Posterior vena cava (tissue), 2 donors: Measurements from ENCODE around the gene MCAM. TPM values are rescaled to one million over a fixed set of nuclear protein-coding genes. Genes with fewer than 3 reads are reported as not detected.

Experiments
- DNase-seq: peaks from one replicate; pipeline ENCODE4 v3.0.0-alpha.2; 2020; ENCODE audit warnings: low spot score
- intact Hi-C, 2 donors: fragments of 100-400 bp; cut with DNase I; formaldehyde crosslinking; loops; one replicate each; pipeline versions ENCODE4 v1.14.1 to v1.14.2; 2022 to 2023
- long read RNA-seq, 2 donors: library from polyadenylated mRNA; unstranded; transcript quantifications; one replicate each; pipeline ENCODE4 v2.0.0, GENCODE V29; 2020 to 2021
- total RNA-seq, 2 donors: library from RNA; stranded (reverse); fragmentation: NEBNext Ultra II Directional; extraction: Animal tissue kit (Norgen Biotek cat#: 25700); gene quantifications; one replicate each; pipeline ENCODE4 v1.2.1, GENCODE V29; 2021
- donor health status: DM: yes; HTN: yes; CAD: no.
- donor health status: DM: yes; HTN: yes; CAD: no.

MCAM gene, protein sequence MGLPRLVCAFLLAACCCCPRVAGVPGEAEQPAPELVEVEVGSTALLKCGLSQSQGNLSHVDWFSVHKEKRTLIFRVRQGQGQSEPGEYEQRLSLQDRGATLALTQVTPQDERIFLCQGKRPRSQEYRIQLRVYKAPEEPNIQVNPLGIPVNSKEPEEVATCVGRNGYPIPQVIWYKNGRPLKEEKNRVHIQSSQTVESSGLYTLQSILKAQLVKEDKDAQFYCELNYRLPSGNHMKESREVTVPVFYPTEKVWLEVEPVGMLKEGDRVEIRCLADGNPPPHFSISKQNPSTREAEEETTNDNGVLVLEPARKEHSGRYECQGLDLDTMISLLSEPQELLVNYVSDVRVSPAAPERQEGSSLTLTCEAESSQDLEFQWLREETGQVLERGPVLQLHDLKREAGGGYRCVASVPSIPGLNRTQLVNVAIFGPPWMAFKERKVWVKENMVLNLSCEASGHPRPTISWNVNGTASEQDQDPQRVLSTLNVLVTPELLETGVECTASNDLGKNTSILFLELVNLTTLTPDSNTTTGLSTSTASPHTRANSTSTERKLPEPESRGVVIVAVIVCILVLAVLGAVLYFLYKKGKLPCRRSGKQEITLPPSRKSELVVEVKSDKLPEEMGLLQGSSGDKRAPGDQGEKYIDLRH
- 100 to 1,000 TPM; 528 to 559 TPM for total RNA-seq
- long read RNA-seq, donor 1, transcript MCAM-201 (16 exons, 3,313 nt) = major isoform, 61 of 272 reads
- long read RNA-seq, donor 1, partial matches to known transcripts = 99 of 272 reads
- long read RNA-seq, donor 1, other reads (novel, unspliced or antisense) = 111 of 272 reads
- long read RNA-seq, donor 2, transcript MCAM-201 (16 exons, 3,313 nt) = major isoform, 253 of 583 reads
- long read RNA-seq, donor 2, partial matches to known transcripts = 122 of 583 reads
- long read RNA-seq, donor 2, other reads (novel, unspliced or antisense) = 203 of 583 reads

DNA sequence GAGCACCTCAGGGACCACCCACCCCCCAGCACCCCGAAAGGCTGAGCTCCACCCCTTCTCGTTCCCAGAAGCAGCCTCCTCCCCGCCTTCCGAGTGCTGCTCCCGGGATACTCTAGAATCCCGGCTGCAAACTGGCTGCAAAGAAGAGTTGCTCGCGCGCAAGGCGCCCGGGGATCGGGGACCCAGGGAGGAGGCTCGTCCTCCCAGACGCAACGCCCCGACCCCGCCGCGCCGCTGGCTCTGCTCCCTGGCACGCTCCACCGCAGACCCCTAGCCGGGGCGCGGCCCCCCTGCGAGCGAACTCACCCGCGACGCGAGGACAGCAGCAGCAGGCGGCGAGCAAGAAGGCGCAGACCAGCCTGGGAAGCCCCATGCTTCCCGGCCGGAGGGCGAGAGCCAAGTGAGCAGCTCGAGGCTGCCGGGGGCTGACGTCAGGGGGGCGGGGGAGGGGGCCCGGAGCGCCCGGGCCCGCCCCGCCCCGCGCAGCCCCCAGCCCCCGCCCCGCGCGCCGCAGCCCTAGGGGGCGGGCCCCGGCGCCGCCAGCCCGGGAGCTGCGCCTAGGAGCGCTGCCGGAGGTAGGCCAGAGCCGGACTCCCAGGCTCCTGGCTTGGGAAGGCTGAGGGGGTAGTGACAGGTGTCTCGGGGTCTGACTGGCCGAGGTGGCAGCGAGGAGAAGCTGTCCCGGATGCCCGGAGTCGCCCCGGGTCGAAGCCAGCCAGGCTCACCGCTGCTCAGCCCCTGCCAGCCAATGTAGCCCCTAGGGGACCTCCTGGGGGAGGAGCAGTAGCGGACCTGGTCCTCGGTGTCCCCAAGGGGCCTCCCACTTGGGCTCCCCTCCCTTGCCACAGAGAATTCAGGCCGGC, at the start of gene MCAM:
Gene MCAM (minus strand): TSS at position 402 of the 863 bp plus-strand sequence. CDS start 29 bp downstream, at position 373.
- intact Hi-C loops = no loop called here
- DNase-seq = peak; percentile 79

DNA sequence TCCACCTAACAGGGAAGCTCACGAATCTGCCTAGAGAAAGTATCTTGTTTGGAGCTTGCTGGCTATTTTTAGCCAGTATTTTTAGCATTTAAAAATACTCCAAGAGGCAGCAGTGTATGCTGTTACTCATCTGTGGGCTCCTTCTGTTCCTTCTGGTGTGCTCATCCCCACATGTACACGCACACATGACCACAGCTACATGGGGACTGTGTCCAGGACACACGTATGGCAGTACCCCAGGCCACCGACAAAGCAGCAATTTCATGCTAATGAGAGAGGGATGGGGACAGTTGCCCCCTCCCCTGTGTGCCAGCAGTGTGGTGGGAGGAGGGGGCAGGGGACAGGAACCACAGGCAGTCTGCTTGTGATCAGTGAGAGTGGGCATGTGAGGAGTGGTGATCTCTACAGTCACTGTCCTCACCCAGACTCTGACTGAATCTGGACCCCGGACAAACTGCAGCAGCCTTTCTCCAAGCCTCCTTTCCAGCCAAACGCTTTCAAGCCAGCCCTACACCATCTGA, 48.2 kb upstream of the MCAM start:
- intact Hi-C loops = no loop called here
- no peak for DNase-seq

DNA sequence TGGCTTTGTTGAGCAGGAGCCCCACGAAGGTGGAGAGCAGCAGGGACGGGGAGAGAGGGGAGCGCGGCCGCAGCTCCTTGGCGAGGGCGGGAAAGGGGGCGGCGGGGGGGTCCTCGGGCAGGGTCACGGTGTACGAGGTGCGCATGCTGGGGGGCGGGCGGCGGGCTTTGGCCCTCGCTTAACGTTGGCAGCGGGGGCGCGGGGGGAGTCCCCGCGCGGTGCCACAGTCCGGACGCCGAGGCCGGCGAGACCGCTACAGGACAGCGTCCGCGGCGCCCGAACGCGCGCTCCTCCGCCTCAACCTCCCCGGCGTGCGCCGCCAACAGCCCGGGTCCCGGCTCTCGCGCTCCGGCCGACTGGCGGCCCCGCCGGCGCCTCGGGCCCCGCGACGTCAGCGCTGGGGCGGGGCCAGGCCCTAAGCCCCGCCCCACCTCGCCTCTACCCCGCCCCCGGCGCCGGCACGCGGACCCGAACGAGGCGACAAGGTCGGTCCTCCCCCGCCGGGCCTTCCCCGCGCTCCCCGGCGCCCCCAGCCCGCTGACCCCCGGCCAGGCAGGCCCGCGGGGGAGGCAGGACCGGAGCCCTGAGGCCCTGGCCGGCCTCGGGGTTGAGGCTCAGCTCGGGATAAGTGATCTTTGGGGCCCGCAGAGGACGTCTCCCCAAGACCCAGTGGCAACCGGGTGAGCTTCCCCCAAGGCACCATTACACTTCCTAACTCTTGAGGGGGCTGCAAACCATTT, 47.1 kb upstream of the MCAM start:
- intact Hi-C loops = no loop called here

DNA sequence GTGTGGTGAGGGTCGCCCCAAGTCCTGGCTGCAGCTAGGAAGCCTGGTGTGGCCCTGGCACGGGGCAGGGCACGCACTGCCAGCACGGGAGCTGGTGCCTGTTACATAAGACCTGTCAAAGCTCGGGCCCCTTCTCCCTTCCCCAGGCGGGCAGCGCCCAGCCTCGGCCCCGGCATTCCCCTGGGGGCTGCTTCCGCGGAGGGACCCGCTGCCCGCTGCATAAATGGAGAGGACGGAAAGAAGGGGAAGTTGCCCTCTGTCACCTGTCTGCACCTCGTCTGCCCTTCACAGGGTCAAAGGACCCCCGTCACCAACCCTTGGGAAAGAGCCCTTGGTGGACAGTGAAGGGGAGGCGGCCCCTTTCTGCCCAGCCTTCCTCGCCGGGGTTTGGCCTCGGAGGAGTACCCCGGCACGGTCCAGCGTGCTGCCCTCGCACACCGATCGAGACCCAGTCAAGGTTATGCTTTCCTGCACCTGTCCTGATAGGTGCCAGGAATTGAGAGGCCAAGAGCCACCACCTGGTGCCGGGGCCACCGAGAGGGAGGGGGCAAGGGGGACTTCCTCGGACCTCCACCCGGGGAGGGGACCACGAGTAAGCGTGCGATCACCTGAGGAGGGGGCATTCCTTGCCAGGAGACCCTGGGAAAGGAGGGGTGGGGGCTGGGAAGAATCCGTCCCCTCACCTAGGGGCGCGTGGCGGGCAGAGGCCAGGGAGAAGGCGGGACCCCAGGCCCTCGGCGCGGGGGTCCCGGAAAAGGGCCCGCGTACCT, 46.3 kb upstream of the MCAM start:
- intact Hi-C loops = no loop called here
- no peak for DNase-seq

More for the DNA sequence above, 47.1 kb upstream of the MCAM start:
- DNase-seq = no peak

DNA sequence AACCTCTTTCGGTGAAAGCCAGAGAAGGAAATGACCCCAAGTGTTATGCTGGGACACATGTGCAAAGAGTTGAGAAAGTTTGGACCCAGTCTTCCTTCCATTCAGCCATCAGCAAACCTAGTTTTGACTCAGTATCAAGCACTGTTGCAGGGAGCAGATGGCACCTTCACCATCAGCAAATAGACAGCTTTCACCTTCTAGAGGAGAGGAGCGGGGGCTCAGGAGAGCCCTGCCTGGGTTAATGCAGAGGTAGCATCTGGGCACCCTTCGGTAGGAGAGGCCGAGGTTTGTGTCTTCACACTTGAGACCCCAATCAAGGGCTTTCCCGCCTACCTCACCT, 45.8 kb upstream of the MCAM start:
- no peak for DNase-seq
- intact Hi-C loops = no loop called here

DNA sequence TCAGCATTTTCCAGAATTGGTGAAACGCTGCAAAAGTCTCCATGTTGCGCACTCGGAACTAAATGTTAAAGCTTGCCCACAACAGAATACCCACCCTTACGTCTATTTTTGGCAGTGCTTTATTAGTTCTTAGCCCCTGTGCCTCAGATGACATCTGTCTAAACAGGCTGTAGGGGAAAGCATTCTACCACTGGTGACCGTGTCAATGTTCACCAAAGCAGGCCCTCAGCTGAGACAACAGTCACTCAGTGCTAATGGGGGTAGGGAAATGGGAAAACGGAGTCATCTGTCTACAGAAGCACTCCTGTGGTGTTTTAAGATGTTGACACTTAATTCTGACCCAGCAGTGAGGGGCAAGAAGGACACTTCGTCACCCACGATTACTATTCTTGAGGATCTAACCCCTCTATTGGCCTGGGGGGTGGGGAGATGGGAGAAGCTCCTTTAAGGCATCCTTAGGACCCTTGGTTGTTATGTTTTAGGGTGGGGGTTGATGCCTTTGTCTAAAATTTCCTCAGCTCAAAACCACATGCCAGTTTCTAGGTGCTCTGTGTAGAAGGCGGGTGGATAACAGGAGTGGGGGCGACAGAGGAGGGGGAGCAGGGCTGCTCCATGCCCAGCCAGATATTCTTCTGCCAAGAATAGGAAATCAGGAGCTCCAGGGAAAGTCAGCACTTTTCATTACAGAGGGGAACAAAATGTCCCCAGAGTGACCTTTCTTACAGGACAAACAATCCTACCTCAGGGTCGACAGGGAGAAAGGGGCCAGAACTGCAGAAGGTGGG, 45.2 kb upstream of the MCAM start:
- no peak for DNase-seq
- intact Hi-C loops = no loop called here

DNA sequence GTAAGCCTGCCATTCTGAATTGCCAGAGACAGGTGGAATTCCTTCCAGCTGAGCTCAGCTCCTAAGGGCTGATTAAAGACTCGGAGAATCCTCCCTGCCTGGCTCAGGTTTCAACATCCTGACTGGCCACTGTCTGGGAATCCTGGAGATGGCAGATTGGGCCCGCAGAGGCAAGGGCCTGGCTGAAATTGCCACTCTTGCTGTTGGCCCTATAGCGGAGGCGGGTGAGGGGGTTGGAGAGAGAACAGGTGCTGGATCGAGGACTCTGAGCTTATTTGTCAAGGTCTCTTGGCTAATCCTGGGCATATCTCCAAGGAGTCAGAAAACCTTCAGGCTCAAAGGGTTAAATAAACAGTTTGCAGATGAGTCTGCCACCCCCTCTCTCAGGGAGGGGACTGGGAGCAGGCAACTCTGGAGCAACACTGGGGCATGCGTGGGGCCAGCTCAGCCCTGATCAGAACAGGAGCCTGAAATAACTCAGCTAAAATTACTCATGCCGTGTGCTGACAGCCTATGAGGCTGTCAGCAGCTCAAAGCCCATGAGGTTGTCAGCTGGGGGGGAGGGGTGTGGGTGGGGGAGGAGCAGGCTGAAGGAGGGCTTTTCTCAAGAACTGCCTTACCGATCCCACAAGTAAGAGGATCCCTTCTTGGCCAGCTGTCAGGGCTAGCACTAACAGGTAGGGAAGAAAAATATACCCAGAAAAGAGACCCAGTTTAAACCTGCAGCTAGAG, 44.3 kb upstream of the MCAM start:
- intact Hi-C loops = no loop called here
- no peak for DNase-seq

DNA sequence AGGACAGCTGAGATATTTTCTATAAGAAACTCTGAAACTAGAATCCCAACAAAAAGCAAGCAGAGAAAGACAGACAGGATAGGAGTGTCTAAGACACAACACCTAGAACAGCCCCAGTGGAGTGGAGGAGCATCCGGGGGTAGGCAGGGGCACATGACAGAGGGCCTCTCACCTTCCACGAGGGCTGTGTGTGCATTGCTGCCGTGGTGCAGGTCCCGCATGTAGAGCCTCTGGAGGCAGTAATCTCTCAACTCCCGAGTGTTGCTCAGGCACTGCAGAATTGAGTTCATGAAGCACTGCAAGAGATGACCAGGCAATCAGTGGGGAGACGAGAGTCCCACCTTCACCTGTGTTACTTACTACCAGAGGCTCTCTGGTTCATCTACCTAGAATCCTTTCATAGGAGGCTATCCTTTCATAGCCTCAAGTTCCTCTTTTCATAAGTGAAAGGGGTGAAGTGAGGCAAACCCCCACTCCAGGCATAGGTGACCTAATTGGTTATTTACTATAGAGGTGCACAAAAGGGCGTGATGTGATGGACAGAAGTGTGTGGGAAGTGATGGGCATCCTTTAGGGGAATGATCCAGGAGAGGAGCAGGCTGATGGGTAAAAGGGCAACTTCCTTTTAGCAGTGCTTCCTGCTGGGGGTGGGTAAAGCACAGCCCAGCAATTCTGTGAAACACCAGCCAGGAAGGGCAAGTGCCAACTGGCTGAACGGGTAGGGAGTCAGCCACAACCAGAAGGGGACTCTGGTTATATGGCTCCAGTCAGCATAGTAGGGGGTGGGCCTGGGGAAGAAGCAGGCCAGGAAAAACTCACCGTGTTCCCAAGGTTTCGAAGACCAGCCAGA, 42.7 kb upstream of the MCAM start:
- DNase-seq = no peak
- intact Hi-C loops = no loop called here

DNA sequence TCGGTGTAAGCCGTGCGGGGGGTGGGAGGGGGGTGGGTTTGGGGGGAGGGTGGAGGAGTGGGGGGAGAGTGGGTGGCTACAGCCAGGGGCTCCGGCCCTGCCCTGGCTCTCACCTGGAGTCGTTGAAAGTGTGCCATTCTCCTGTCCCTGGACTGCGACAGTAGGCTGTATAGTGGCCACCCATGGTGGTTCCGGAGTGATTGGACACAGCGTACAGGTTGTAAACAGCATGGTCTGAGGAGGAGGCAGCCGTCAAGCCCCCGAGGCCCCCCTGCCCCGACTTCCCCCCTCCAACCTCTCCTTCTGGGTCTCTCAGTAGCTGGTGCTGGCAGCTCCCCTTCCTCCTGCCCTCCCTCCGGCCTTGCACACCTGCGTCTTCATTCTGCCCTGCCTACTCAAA, 40.1 kb upstream of the MCAM start:
- DNase-seq = no peak
- intact Hi-C loops = loop anchor here in 1 of 2 donors (2.0 kb wide), 2 partner anchors 16 to 118 kb away; no protein-coding TSS in a partner anchor

DNA sequence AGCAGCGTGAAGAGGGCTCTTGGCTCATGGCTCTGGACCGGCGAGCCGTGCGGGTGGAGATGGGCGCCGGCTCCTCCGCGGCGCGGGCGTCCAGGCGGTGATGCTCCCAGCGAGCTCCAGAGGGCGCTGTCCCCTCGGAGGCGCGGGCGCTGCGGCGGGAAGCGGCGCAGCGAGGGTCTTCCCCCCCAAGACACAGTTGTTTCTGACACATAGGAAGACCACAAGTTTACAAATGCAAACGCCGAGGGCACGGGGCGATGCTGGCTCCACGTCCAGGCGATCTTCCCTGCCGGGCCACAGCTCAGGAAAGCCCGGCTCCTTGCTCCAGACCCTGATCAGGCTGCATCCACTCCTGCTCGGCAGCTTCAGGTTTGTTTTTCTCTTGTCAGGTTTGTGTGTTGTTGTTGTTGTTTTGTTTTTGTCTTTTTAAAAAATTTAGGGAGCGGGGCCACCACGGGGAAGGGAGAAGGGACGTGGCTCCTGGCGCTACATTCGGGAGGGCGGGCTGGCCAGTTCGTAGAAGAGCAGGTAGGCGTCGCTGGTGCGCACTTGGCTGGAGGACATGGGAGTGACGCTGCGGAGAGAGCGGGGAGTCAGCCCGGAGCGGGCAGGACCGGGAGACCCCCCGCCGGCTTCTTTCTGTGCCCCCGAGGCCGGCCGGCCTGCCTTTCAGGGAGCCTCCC, 39.6 kb upstream of the MCAM start:
- peak; percentile 96 for DNase-seq
- intact Hi-C loops = loop anchor here in 1 of 2 donors (2.0 kb wide), 2 partner anchors 16 to 118 kb away; no protein-coding TSS in a partner anchor

DNA sequence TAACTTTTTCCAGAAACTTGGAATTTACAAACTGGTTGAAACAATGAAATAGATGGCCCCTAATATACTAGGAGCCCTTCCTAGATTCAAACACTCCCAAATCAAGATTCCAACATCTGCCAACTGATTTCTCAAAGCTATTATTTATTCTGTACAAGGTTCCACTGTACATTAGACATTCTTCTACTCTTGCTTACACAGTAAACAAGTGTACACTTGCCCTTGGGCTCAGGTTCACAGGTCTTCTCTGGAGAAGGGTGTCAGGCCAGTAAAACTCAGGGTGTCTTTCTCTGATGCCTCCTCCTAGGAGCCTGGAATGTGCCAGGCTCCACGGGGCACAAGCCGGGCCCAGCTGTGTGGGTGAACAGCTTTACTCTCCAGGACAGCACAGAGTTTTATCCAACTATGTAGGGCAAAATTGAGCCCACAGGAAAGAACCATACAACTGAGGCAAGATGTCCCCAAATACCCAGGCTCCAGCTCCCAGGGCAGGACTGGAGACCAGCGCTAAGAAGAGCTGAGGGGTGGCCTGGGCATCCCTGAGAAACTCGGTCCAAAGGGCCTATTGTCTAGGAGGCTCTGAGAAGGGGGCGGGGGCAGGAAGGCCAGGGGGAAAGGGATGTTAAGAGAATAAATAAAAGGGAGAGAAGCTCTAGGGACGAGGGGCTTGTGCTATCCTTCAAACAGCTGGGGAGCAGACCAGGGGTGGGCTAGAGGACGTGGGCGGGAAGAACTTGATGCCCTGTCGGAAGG, 38.3 kb upstream of the MCAM start:
- intact Hi-C loops = no loop called here
- no peak for DNase-seq

DNA sequence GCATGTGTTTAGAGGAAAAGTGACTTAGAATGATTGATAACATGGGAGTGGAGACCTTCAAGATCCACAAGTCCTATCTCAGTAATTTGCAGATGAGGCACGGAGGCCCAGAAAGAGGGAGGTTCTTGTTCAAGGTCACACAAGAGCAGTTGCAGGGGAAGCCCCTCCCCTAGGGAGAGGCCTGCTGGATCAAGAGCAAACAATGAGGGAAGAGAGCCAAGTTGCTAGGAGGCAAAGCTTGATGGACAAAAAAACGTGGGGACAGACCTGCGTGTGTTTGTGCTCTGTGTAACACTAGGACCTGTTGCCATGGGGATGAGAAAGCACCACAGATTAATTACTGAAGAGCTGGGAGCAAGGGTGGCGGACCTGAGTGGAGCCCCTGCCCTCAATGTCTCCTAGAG, 35.9 kb upstream of the MCAM start:
- no peak for DNase-seq
- intact Hi-C loops = no loop called here

DNA sequence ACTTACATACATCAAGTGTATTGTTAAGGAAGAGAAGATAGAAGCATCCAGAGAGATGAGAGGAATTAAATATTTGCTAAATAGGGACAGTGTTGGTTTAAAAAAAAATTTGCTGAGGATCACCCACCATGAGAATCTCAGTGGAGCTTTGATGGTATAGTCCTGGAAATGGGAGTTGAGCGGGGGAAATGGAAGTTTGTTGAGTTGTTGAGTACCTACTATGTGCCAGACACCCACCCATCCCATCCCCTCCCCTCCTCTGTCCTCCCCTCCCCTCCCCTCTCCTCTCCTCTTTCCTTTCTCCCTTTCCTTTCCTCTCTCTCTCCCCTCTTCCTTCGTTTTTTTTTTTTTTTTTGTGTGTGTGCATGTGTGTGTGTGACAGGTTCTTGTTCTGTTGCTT, 34.3 kb upstream of the MCAM start:
- no peak for DNase-seq
- intact Hi-C loops = no loop called here

DNA sequence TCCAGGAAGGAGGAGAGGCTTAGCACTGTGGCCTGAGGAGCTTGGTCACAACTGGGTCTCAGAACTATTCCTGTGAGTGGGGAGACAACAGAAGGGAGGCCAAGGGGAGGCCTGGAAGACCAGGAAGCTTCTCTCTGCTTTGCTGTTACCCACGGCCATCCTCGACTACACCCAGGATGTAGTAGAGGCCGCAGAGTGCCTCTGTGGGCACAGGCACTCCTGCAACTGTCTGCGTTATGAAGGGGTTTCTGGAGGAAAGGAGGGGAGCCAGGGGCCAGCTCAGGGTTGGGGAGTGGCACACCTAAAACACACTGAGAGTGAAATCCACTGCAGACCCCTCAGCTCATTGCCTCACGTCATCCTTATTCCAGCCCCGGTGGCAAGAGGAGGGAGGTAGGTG, 33.4 kb upstream of the MCAM start:
- DNase-seq = no peak
- intact Hi-C loops = no loop called here
